Stimulated activated naive B cell treated with anti-CD40 and anti-IgM and Interleukin-4, amounts not matched to agents 10 μg/mL and 1 μg/mL and 100 μg/mL, for 72 hours (primary cell): ENCODE results near the gene PNMA8C.

Experiments
- ATAC-seq, 2 donors: fragments of 150-1000 bp; cut with Tn5 transposase; replicated peaks; 2 replicates each; pipeline ENCODE4 v1.10.0; 2021; ENCODE audit warnings: moderate library complexity in 1 of 2
- DNase-seq: peaks from one replicate; pipeline ENCODE4 v3.0.0; 2021
- H3K27ac Mint-ChIP-seq: one replicate; pipeline ENCODE4 v1.8.0; 2022; ENCODE audit warnings: mild to moderate bottlenecking, mixed read lengths
- H3K27me3 Mint-ChIP-seq, 2 donors: one replicate each; pipeline ENCODE4 v1.8.0; 2022; ENCODE audit warnings: mixed read lengths in 2 of 2
- H3K36me3 Mint-ChIP-seq, 2 donors: one replicate each; pipeline ENCODE4 v1.8.0; 2022; ENCODE audit warnings: mixed read lengths in 2 of 2, mild to moderate bottlenecking in 1 of 2
- H3K4me1 Mint-ChIP-seq, 2 donors: one replicate each; pipeline ENCODE4 v1.8.0; 2022; ENCODE audit warnings: mixed read lengths in 2 of 2, mild to moderate bottlenecking in 1 of 2
- H3K4me3 Mint-ChIP-seq, 2 donors: one replicate each; pipeline ENCODE4 v1.8.0; 2022; ENCODE audit warnings: mild to moderate bottlenecking in 2 of 2, mixed read lengths in 2 of 2, moderate library complexity in 1 of 2
- H3K9me3 Mint-ChIP-seq, 2 donors: one replicate each; pipeline ENCODE4 v1.8.0; 2022; ENCODE audit warnings: mixed read lengths in 2 of 2, mild to moderate bottlenecking in 1 of 2

Gene PNMA8C

GRCh38 chr19:46393456-46394401 lies 35.0 kb downstream of the PNMA8C start:
- peaks cover 11 to 20% of the 10 kb centered on the region in 2 donors for H3K4me1 Mint-ChIP-seq
- ATAC-seq (no peak), DNase-seq (no peak)
- H3K27ac Mint-ChIP-seq: peak overlapping the region; percentile 15
- H3K27me3 Mint-ChIP-seq: peaks cover 0 to 4% of the 10 kb centered on the region in 2 donors
- peaks cover 32 to 41% of the 10 kb centered on the region in 2 donors for H3K36me3 Mint-ChIP-seq
- no peak overlapping the region for H3K4me3 Mint-ChIP-seq
- no peaks in the 10 kb centered on the region for H3K9me3 Mint-ChIP-seq

GRCh38 chr19:46392837-46393236 lies 35.9 kb downstream of the PNMA8C start:
- H3K27ac Mint-ChIP-seq: peak overlapping the region; percentile 15
- no peak for DNase-seq
- no peak for ATAC-seq
- H3K4me1 Mint-ChIP-seq: peaks cover 11 to 20% of the 10 kb centered on the region in 2 donors
- no peak overlapping the region for H3K4me3 Mint-ChIP-seq
- H3K27me3 Mint-ChIP-seq: peaks cover 0 to 4% of the 10 kb centered on the region in 2 donors
- no peaks in the 10 kb centered on the region for H3K9me3 Mint-ChIP-seq
- H3K36me3 Mint-ChIP-seq: peaks cover 40 to 50% of the 10 kb centered on the region in 2 donors

GRCh38 chr19:46392252-46392801 lies 36.4 kb downstream of the PNMA8C start:
- DNase-seq (no peak), ATAC-seq (peak; percentile 62 to 75)
- peak overlapping the region in 1 of 2 donors; percentile 10 for H3K4me3 Mint-ChIP-seq
- H3K9me3 Mint-ChIP-seq: no peaks in the 10 kb centered on the region
- no peaks in the 10 kb centered on the region for H3K27me3 Mint-ChIP-seq
- peak overlapping the region; percentile 15 for H3K27ac Mint-ChIP-seq
- peaks cover 11 to 20% of the 10 kb centered on the region in 2 donors for H3K4me1 Mint-ChIP-seq
- peaks cover 46 to 55% of the 10 kb centered on the region in 2 donors for H3K36me3 Mint-ChIP-seq

GRCh38 chr19:46391296-46392251 lies 37.2 kb downstream of the PNMA8C start:
- no peak for ATAC-seq
- H3K36me3 Mint-ChIP-seq: peaks cover 52 to 63% of the 10 kb centered on the region in 2 donors
- peak overlapping the region; percentile 37 for H3K27ac Mint-ChIP-seq
- H3K27me3 Mint-ChIP-seq: no peaks in the 10 kb centered on the region
- peak overlapping the region in 1 of 2 donors; percentile 36 for H3K4me3 Mint-ChIP-seq
- peaks cover 11 to 20% of the 10 kb centered on the region in 2 donors for H3K4me1 Mint-ChIP-seq
- no peaks in the 10 kb centered on the region for H3K9me3 Mint-ChIP-seq
- no peak for DNase-seq

GRCh38 chr19:46390866-46391265 lies 37.9 kb downstream of the PNMA8C start:
- Mint-ChIP-seq H3K4me1 (peaks cover 11 to 20% of the 10 kb centered on the region in 2 donors), H3K4me3 (no peak overlapping the region), H3K27ac (peak overlapping the region; percentile 37), H3K27me3 (no peaks in the 10 kb centered on the region), H3K36me3 (peaks cover 55 to 66% of the 10 kb centered on the region in 2 donors), H3K9me3 (no peaks in the 10 kb centered on the region)
- DNase-seq (no peak), ATAC-seq (no peak)

- DNase-seq: no peak
- H3K36me3 Mint-ChIP-seq: peaks cover 58 to 69% of the 10 kb centered on the region in 2 donors
- H3K4me1 Mint-ChIP-seq: peaks cover 11 to 20% of the 10 kb centered on the region in 2 donors
- H3K27ac Mint-ChIP-seq: no peak overlapping the region
- H3K4me3 Mint-ChIP-seq: no peak overlapping the region
- no peaks in the 10 kb centered on the region for H3K27me3 Mint-ChIP-seq
- no peaks in the 10 kb centered on the region for H3K9me3 Mint-ChIP-seq
- no peak for ATAC-seq
Measured at GRCh38 chr19:46390121-46390858, 38.4 kb downstream of the PNMA8C start.

- no peaks in the 10 kb centered on the region for H3K9me3 Mint-ChIP-seq
- no peak for ATAC-seq
- H3K4me1 Mint-ChIP-seq: peaks cover 7 to 20% of the 10 kb centered on the region in 2 donors
- H3K36me3 Mint-ChIP-seq: peaks cover 62 to 83% of the 10 kb centered on the region in 2 donors
- no peak overlapping the region for H3K27ac Mint-ChIP-seq
- H3K27me3 Mint-ChIP-seq: no peaks in the 10 kb centered on the region
- DNase-seq: no peak
- H3K4me3 Mint-ChIP-seq: no peak overlapping the region
Measured at GRCh38 chr19:46388311-46389095, 40.2 kb downstream of the PNMA8C start.

GRCh38 chr19:46387713-46388130 lies 41.0 kb downstream of the PNMA8C start:
- H3K36me3 Mint-ChIP-seq: peaks cover 64 to 84% of the 10 kb centered on the region in 2 donors
- peaks cover 6 to 18% of the 10 kb centered on the region in 2 donors for H3K4me1 Mint-ChIP-seq
- H3K9me3 Mint-ChIP-seq: no peaks in the 10 kb centered on the region
- DNase-seq (no peak), ATAC-seq (no peak)
- H3K27ac Mint-ChIP-seq: peak overlapping the region; percentile 42
- no peak overlapping the region for H3K4me3 Mint-ChIP-seq
- H3K27me3 Mint-ChIP-seq: no peaks in the 10 kb centered on the region

- no peak overlapping the region for H3K4me3 Mint-ChIP-seq
- H3K4me1 Mint-ChIP-seq: peaks cover 4 to 12% of the 10 kb centered on the region in 2 donors
- no peaks in the 10 kb centered on the region for H3K27me3 Mint-ChIP-seq
- H3K36me3 Mint-ChIP-seq: peaks cover 70 to 87% of the 10 kb centered on the region in 2 donors
- ATAC-seq: no peak
- H3K27ac Mint-ChIP-seq: no peak overlapping the region
- H3K9me3 Mint-ChIP-seq: no peaks in the 10 kb centered on the region
- DNase-seq: no peak
Measured at GRCh38 chr19:46386996-46387712, 41.6 kb downstream of the PNMA8C start.

- Mint-ChIP-seq H3K4me3 (no peak overlapping the region), H3K27ac (peak overlapping the region; percentile 76), H3K36me3 (peaks cover 70 to 82% of the 10 kb centered on the region in 2 donors), H3K4me1 (peaks cover 2 to 3% of the 10 kb centered on the region in 2 donors), H3K27me3 (no peaks in the 10 kb centered on the region), H3K9me3 (no peaks in the 10 kb centered on the region)
- ATAC-seq: no peak
- no peak for DNase-seq
Measured at GRCh38 chr19:46386151-46386550, 42.6 kb downstream of the PNMA8C start.

- H3K27ac Mint-ChIP-seq: peak overlapping the region; percentile 76
- H3K27me3 Mint-ChIP-seq: no peaks in the 10 kb centered on the region
- ATAC-seq: no peak
- DNase-seq: no peak
- peaks cover 73 to 84% of the 10 kb centered on the region in 2 donors for H3K36me3 Mint-ChIP-seq
- H3K9me3 Mint-ChIP-seq: no peaks in the 10 kb centered on the region
- no peak overlapping the region for H3K4me3 Mint-ChIP-seq
- peaks cover 5% of the 10 kb centered on the region in 2 donors for H3K4me1 Mint-ChIP-seq
Measured at GRCh38 chr19:46385636-46386035, 43.1 kb downstream of the PNMA8C start.

GRCh38 chr19:46384396-46384795 lies 44.3 kb downstream of the PNMA8C start:
- DNase-seq (no peak), ATAC-seq (no peak)
- peaks cover 73 to 82% of the 10 kb centered on the region in 2 donors for H3K36me3 Mint-ChIP-seq
- H3K4me3 Mint-ChIP-seq: no peak overlapping the region
- H3K4me1 Mint-ChIP-seq: peaks cover 14 to 18% of the 10 kb centered on the region in 2 donors
- H3K27me3 Mint-ChIP-seq: no peaks in the 10 kb centered on the region
- H3K9me3 Mint-ChIP-seq: no peaks in the 10 kb centered on the region
- no peak overlapping the region for H3K27ac Mint-ChIP-seq
